GM19452 (cell line): ENCODE results near the gene MYO1B.

Source experiments
- ATAC-seq: cut with Tn5 transposase; IDR thresholded peaks from one replicate; pipeline ENCODE4 v1.9.1; 2021; ENCODE audit not compliant: unreplicated experiment

Gene MYO1B

DNA sequence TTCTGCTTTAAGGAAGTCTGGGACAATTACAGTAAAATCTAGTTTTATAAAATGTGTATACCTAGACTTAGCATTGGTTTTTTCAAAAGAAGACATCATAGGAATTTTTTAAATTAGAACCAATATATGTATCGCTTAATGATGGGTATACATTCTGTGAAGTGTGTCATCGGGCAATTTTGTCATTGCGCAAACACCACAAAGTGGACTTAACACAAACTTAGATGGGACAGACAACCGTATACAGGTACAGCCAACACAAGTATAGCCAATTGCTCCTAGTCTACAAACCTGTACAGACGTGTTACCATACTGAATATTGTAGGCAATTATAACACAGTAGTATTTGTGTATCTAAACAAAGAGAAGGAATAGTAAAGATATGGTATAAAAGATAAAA lies 12.7 kb downstream of the MYO1B start:
- ATAC-seq: no peak

DNA sequence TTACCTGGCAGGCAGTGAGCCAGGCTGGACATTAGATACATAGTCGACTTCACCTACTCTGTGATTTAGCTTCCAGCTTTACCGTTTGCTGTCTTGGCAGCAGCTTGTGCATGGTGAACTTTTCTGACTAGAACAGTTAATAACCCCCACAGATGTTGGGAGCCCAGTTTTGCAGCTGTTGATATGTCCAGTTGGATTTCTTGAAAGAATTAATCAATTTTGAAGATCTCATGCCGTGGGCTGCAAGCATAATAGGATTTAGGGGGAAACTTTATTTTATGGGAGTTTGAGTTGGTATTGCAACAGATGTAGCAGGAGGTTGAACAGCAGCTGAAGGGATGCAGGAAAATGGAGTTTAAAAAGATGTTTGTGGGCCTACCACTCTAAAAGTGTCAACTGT lies 13.8 kb downstream of the MYO1B start:
- no peak for ATAC-seq

DNA sequence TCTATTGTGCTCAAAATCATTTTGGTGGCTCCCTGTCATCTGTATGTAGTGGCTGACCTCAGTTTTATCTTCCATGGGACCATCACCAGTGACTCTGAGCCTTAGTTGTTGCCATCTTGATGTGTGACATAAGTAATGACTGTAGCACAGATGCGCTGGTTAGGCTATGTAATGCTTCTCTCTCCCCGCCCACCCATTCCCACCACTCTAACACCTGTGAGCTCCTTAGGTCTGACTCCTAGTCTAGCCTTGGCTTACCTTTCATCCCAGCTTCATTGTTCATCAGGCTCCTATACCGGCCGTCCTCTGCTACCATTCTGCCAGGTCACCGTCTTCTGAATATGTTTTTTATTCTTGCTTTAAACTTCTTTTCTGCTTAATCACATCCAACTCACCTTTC lies 17.2 kb downstream of the MYO1B start:
- ATAC-seq: no peak

GRCh38 chr2:191263050-191263449 lies 17.8 kb downstream of the MYO1B start:
- no peak for ATAC-seq

DNA sequence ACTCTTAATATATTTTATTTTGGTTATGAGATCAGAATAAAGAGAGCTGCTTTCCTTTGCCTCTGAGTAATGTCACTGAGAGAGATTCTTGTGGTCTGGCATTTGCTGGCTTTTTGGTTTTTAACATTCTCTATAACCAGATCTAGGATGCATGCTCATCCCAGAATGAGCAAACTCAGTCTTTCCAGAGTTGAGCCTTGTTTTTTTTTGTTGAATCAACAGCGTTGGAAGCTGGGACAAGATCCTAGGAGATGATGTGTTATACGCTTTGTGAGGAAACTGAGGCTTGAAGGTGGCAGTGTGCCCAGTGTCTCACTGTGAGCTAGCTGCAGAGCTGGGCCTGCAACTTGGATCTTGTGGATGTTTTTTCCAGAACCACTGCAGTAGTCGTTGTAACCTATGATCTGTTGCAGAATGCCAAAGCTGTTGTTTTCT lies 19.5 kb downstream of the MYO1B start:
- no peak for ATAC-seq

- ATAC-seq: no peak
These were observed 20.3 kb downstream of the MYO1B start for GRCh38 chr2:191265311-191266170.

GRCh38 chr2:191266201-191266600 lies 21.0 kb downstream of the MYO1B start:
- no peak for ATAC-seq

GRCh38 chr2:191268596-191268995 lies 23.4 kb downstream of the MYO1B start:
- ATAC-seq: no peak

DNA sequence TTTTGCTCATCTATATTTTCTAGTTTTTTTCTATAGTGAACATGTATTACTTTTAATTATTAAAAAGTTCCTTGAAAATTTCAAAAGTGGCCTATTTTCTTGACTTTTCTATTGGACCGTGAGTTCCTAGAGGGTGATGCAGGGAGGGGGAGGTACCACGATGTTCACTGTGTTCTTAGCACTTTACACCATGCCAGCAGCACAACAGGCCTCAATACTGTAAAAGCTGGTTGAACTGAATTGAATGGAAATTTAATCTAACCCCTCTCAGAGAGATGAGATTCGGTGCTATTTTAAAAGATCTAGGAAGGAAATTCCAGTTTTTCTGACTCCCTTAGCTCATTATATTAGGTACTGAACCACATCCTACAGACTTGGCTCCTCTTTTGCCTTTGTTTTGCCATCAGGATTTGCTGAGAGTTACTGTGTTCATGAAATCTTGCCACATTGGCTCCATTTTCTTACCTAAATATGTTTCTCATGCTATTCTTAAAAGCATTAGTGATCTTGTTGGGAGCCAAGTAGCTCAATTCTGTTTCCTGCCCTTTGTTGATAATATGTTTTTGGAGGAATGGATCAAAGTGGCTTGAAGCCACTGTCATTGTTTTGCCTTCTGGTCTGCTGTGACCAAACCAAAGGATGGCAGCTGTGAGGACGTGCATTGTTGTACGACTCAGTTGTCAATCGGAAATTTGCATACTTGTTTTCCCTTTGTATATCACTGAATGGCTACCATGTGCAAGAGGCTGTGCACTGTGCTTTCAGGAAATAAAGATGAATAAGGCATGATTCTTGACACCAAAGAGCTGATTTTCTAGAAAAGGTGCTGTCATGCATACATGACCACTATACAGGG lies 25.3 kb downstream of the MYO1B start:
- no peak for ATAC-seq

DNA sequence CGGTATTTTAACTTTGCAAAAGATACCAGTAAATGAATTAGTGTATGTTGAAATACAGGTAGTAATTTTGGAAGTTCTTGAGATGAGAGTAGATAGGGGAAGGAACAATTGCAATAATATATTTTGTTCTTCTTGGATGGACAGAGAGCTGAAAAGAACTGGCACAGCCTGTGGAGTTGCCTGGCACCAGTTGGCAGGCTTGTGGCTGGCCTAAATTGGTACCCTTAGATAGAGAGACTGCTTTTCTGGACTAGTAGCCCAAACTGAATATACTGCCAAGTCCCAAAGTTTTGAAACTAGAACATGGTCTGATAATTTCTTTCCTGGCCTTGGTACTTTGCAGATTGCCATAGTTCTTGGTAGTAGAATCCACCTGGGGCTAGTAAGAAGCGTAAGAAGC lies 26.9 kb downstream of the MYO1B start:
- ATAC-seq: no peak

DNA sequence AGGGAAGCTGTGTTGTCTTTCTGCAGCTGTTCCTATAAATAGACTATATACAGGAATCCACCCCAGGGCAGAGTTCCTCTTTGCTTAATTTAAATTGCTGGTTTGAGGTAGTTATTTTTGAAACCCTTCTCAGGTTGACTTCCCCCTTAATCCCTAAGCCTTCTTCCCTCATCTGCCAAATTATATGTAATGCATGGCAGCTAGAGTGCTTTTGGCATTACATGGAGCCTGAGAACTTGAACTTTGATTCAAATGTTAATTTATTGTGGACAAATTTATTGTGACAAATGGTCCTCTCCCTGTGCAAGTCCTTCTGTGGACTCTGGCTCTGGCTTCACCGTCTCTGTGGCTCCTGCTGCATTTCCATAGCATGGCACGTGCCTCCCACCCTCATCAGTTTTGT lies 29.2 kb downstream of the MYO1B start:
- ATAC-seq: no peak

DNA sequence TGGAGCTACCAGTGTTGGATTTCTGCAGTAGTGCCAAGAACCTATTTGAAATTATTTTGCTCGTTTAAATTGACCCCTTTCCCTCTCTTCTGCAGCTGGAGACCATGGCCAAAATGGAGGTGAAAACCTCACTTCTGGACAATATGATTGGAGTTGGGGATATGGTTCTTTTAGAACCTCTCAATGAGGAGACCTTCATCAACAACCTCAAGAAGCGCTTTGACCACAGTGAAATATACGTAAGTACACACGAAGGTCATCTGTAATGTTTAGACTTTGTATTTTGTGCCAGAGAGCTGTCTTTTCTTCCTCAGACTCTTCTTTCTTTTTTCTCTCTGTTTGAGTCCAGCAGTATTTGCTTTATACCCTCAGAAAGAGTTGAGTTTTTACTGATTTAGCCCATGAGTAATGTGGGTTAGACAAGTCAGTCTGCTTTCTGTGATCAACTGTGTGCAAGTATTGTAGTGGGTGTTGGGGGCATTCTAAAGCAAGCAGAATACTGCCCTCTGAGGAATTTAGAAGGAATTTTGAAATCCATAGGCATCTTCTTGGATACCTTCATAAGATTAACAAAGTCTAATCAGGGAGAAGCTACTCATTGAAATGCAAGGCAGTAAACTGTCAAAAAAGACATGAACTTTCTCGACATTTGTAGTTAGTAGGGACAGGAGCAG lies 31.7 kb downstream of the MYO1B start:
- ATAC-seq: no peak

DNA sequence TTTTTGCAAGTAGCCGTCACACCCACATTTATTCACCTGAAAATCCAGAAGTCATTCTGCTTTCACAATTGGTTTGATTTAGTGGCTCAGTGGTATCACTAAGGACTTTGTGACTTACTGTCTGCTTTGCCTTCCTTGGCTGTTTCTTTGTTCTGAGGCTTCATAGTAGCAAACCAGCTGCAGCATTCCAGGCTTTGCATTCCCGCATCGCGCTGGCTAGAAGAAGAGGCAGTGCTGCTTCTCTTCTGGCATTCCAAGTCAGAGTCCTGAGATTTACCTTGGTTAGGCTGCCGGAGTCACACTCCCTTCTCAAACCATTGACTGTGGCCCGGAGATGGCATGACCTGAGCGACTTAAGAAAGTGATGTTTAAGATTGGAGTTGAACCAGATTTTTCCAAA lies 35.1 kb downstream of the MYO1B start:
- no peak for ATAC-seq

GRCh38 chr2:191280834-191281756 lies 35.9 kb downstream of the MYO1B start:
- no peak for ATAC-seq

- no peak for ATAC-seq
These were observed 40.0 kb downstream of the MYO1B start for GRCh38 chr2:191285252-191285651.

- no peak for ATAC-seq
These were observed 42.6 kb downstream of the MYO1B start for GRCh38 chr2:191287820-191288219.

DNA sequence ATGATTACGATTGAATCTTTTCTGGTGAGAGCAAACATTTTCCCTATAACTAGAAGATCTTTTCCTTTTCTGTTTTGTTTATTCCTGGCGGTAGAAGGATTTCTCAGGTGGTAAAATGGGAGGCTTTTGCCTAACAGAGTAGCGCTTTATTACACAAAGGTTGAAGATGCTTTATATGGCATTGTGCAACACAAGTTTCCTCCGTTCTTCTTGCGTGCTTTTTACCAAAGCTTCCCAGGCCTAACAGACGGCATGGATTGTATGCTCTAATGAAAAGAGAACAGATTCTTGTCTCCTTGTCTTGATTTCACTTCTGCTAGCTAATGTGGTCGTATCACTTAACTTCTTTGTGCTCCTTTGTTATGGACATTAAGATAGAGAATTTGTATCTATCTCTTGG lies 43.8 kb downstream of the MYO1B start:
- no peak for ATAC-seq

DNA sequence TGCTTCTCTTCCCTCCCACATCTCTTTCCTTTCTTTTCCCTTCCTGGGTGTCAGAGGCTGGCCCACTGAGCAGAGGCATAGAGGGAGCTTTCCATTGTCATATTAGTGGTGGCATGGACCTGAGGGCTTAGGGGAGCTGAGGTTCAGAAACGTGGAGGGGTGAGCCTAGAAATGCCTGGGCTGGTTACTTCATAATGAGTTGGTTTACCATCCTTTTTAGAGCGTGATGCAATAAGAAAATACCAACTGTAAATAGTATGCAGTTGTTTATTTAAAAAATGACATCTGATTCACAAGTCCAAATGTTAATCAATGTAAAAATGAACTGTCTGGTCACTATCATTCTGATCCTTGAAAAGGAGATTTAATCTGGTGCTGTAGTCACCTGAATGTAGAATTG lies 46.3 kb downstream of the MYO1B start:
- no peak for ATAC-seq

- ATAC-seq: no peak
These were observed 47.7 kb downstream of the MYO1B start for GRCh38 chr2:191292869-191293268.

- ATAC-seq: no peak
These were observed 49.9 kb downstream of the MYO1B start for GRCh38 chr2:191295088-191295487.
